Measurements from ENCODE around the gene CTNNB1. TPM values are rescaled to one million over a fixed set of nuclear protein-coding genes. Genes with fewer than 3 reads are reported as not detected.
A peak's percentile ranks its signal among the peaks of the same experiment; 100 is the strongest.

CTNNB1 gene
- total and polyA plus RNA-seq, 2 of the 13 experiments (the other 11 are each of a cell fraction or from before 2014, with no cell fraction given): 398 to 489 TPM

- H3K79me2 ChIP-seq (ENCODE audit: insufficient read depth, low read length): peaks cover 99% of the 10 kb centered on the region
- BruUV-seq (replicated peaks): no TSS peak
- H3K4me1 ChIP-seq (ENCODE audit: insufficient read depth, low read length): peaks cover 86% of the 10 kb centered on the region
- DNase-seq (ENCODE audit: low spot score): no peak
- H3K27me3 ChIP-seq (ENCODE audit: control insufficient read depth in 1 of 2, insufficient read depth in 2 of 2, low read length in 2 of 2): no peaks in the 10 kb centered on the region
- no peak overlapping the region for H3K4me2 ChIP-seq (ENCODE audit: low read depth, low read length)
- TF ChIP-seq RBM22 (optimal IDR thresholded peaks at IDR 0.05; ENCODE audit: low read length) (peak; percentile 9), ZNF44 (CRISPR knock-in tag; IDR thresholded peaks at IDR 0.05) (no peak)
- peaks cover 98% of the 10 kb centered on the region for H4K20me1 ChIP-seq (ENCODE audit: insufficient read depth, low read length)
- no peak overlapping the region for H3K4me3 ChIP-seq (replicated peaks in 1 of 3; ENCODE audit: insufficient read depth in 1 of 3, low read depth in 2 of 3, low read length in 3 of 3)
- intact Hi-C loops (cut with micrococcal nuclease; ENCODE audit: unreplicated experiment) (no loop called here), in situ Hi-C loops (cut with HindIII; ENCODE audit: extremely low pct_ligation_motif_present, low pct_unique_long_range_greater_than_20kb) (loop anchor here (25.0 kb wide), 1 partner anchor 621 kb away; no protein-coding TSS in a partner anchor)
- ATAC-seq: no peak
- H3K27ac ChIP-seq (ENCODE audit: extremely low read length, insufficient read depth, low read length): no peak overlapping the region
- no peaks in the 10 kb centered on the region for H3K9me3 ChIP-seq (ENCODE audit: low read length)
- ChIA-PET POLR2A (interaction anchor here (0.9 to 1.0 kb wide), 2 partner anchors 8 to 10 kb away, joined by 3 to 4 read pairs; partner anchors contain the start of gene CTNNB1), CTCF (ENCODE audit: low intra/inter-chr PET ratio, low total read pairs) (no interaction called here)
- WGBS (ENCODE audit: low lambda C conversion rate): 84% methylated on average over 7 of the region's 7 CpGs
- no peaks in the 10 kb centered on the region for H3K36me3 ChIP-seq (replicated peaks in 1 of 2; ENCODE audit: control insufficient read depth in 1 of 2, insufficient read depth in 2 of 2, low read length in 2 of 2)
- H3K9ac ChIP-seq (ENCODE audit: insufficient read depth, low read depth, low read length): no peak overlapping the region
- no peak overlapping the region for H2AFZ ChIP-seq (ENCODE audit: low read length)
- no peak for FAIRE-seq
Observed at GRCh38 chr3:41208507-41209220, 9.4 kb downstream of the CTNNB1 start.

GRCh38 chr3:41209646-41210045 is 10.3 kb downstream of the CTNNB1 start:
- peaks cover 86% of the 10 kb centered on the region for H3K4me1 ChIP-seq (ENCODE audit: insufficient read depth, low read length)
- no peak overlapping the region for H3K27ac ChIP-seq (ENCODE audit: extremely low read length, insufficient read depth, low read length)
- H4K20me1 ChIP-seq (ENCODE audit: insufficient read depth, low read length): peaks cover 98% of the 10 kb centered on the region
- no peak for ATAC-seq
- no peak overlapping the region for H3K4me2 ChIP-seq (ENCODE audit: low read depth, low read length)
- in situ Hi-C loops (cut with HindIII; ENCODE audit: extremely low pct_ligation_motif_present, low pct_unique_long_range_greater_than_20kb): loop anchor here (25.0 kb wide), 1 partner anchor 622 kb away; no protein-coding TSS in a partner anchor
- TF ChIP-seq ZNF768 (CRISPR knock-in tag; IDR thresholded peaks at IDR 0.05) (no peak), MTF1 (CRISPR knock-in tag; IDR thresholded peaks at IDR 0.05) (no peak), ZNF567 (CRISPR knock-in tag; IDR thresholded peaks at IDR 0.05; ENCODE audit: borderline replicate concordance) (no peak), ZNF552 (CRISPR knock-in tag; IDR thresholded peaks at IDR 0.05; ENCODE audit: borderline replicate concordance) (no peak), GATA4 (IDR thresholded peaks at IDR 0.05; ENCODE audit: borderline replicate concordance, low read depth) (no peak), ZNF841 (CRISPR knock-in tag; IDR thresholded peaks at IDR 0.05; ENCODE audit: borderline replicate concordance) (no peak), DZIP1 (CRISPR knock-in tag; IDR thresholded peaks at IDR 0.05) (no peak)
- TF ChIP-seq, protein P1, sequence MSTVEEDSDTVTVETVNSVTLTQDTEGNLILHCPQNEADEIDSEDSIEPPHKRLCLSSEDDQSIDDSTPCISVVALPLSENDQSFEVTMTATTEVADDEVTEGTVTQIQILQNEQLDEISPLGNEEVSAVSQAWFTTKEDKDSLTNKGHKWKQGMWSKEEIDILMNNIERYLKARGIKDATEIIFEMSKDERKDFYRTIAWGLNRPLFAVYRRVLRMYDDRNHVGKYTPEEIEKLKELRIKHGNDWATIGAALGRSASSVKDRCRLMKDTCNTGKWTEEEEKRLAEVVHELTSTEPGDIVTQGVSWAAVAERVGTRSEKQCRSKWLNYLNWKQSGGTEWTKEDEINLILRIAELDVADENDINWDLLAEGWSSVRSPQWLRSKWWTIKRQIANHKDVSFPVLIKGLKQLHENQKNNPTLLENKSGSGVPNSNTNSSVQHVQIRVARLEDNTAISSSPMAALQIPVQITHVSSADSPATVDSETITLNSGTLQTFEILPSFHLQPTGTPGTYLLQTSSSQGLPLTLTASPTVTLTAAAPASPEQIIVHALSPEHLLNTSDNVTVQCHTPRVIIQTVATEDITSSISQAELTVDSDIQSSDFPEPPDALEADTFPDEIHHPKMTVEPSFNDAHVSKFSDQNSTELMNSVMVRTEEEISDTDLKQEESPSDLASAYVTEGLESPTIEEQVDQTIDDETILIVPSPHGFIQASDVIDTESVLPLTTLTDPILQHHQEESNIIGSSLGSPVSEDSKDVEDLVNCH (CRISPR knock-in tag; IDR thresholded peaks at IDR 0.05): no peak
- H3K36me3 ChIP-seq (replicated peaks in 1 of 2; ENCODE audit: control insufficient read depth in 1 of 2, insufficient read depth in 2 of 2, low read length in 2 of 2): no peaks in the 10 kb centered on the region
- no TSS peak for BruUV-seq (replicated peaks)
- intact Hi-C loops (cut with micrococcal nuclease; ENCODE audit: unreplicated experiment): no loop called here
- ChIA-PET POLR2A (interaction anchor here (0.9 to 1.5 kb wide), 2 partner anchors 10 to 11 kb away, joined by 3 to 5 read pairs; partner anchors contain the start of gene CTNNB1), CTCF (ENCODE audit: low intra/inter-chr PET ratio, low total read pairs) (no interaction called here)
- no peaks in the 10 kb centered on the region for H3K9me3 ChIP-seq (ENCODE audit: low read length)
- 94% methylated on average over 5 of the region's 5 CpGs for WGBS (ENCODE audit: low lambda C conversion rate)
- FAIRE-seq: no peak
- H2AFZ ChIP-seq (ENCODE audit: low read length): no peak overlapping the region
- H3K79me2 ChIP-seq (ENCODE audit: insufficient read depth, low read length): peaks cover 99% of the 10 kb centered on the region
- no peaks in the 10 kb centered on the region for H3K27me3 ChIP-seq (ENCODE audit: control insufficient read depth in 1 of 2, insufficient read depth in 2 of 2, low read length in 2 of 2)
- H3K9ac ChIP-seq (ENCODE audit: insufficient read depth, low read depth, low read length): no peak overlapping the region
- no peak overlapping the region for H3K4me3 ChIP-seq (replicated peaks in 1 of 3; ENCODE audit: insufficient read depth in 1 of 3, low read depth in 2 of 3, low read length in 3 of 3)
- no peak for DNase-seq (ENCODE audit: low spot score)

Data from HepG2 (cell line).